Hepatocyte (in vitro differentiated cells): ENCODE data around the gene PREPL.

Source experiments
- EZH2 ChIP-seq: fragments of 200-600 bp; sonication (generic); IDR thresholded peaks from 2 replicates; pipeline ENCODE4 v1.6.1; 2016; ENCODE audit warnings: antibody characterized with exemption, mild to moderate bottlenecking, borderline replicate concordance
- EZH2phosphoT487 ChIP-seq: fragments of 200-600 bp; sonication (generic); IDR thresholded peaks from one replicate; pipeline ENCODE4 v1.6.1; 2018; ENCODE audit warnings: antibody characterized with exemption, mild to moderate bottlenecking, low read depth, moderate library complexity; ENCODE audit not compliant: unreplicated experiment, severe bottlenecking
- TF ChIP-seq, protein P1 (sequence below): fragments of 200-600 bp; sonication (generic); IDR thresholded peaks from 2 replicates; pipeline ENCODE4 v1.5.1; 2016; ENCODE audit warnings: antibody characterized with exemption, mild to moderate bottlenecking; ENCODE audit not compliant: poor library complexity

DNA sequence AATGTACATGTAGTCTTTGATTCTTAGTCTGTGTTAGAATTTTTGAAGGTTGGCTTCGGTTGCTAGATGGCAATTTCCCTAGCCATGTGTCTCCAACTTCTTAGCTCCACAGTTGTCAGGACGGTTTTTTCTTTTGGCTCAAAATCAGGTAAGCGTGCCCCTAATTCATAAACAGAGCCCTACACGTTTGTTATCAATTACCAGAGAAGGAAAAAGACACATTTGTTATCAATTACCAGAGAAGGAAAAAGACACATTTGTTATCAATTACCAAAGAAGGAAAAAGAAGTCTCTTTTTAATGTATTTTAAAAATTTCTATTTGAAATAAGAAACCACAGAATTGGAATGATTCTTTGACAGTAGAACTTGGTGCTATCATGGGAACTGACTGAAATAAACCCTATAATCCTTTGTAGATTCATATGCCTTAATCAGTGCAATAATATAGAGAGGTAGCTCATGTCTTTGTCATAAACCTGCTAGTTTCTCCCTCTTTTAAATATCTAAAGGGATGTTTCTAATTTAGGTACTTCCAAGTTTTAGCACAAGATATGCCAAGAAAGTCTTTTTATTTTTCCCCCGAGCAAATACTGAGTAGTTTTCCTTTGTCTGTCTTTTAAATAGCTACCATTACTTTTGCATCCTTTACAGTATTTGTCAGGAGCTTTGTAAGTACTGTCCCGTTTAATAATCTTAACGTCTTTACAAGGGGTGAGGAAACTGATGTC lies 36.3 kb upstream of the PREPL start:
- TF ChIP-seq, protein P1, sequence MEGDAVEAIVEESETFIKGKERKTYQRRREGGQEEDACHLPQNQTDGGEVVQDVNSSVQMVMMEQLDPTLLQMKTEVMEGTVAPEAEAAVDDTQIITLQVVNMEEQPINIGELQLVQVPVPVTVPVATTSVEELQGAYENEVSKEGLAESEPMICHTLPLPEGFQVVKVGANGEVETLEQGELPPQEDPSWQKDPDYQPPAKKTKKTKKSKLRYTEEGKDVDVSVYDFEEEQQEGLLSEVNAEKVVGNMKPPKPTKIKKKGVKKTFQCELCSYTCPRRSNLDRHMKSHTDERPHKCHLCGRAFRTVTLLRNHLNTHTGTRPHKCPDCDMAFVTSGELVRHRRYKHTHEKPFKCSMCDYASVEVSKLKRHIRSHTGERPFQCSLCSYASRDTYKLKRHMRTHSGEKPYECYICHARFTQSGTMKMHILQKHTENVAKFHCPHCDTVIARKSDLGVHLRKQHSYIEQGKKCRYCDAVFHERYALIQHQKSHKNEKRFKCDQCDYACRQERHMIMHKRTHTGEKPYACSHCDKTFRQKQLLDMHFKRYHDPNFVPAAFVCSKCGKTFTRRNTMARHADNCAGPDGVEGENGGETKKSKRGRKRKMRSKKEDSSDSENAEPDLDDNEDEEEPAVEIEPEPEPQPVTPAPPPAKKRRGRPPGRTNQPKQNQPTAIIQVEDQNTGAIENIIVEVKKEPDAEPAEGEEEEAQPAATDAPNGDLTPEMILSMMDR, result no peak
- TF ChIP-seq EZH2phosphoT487 (no peak), EZH2 (no peak)
